ENCODE data around the gene LITAF. TPM values are rescaled to one million over a fixed set of nuclear protein-coding genes. Genes with fewer than 3 reads are reported as not detected.
A peak's percentile ranks its signal among the peaks of the same experiment; 100 is the strongest.

Gene LITAF
- total RNA-seq, 1 experiment from 2014 or later = 73.0 TPM

DNA sequence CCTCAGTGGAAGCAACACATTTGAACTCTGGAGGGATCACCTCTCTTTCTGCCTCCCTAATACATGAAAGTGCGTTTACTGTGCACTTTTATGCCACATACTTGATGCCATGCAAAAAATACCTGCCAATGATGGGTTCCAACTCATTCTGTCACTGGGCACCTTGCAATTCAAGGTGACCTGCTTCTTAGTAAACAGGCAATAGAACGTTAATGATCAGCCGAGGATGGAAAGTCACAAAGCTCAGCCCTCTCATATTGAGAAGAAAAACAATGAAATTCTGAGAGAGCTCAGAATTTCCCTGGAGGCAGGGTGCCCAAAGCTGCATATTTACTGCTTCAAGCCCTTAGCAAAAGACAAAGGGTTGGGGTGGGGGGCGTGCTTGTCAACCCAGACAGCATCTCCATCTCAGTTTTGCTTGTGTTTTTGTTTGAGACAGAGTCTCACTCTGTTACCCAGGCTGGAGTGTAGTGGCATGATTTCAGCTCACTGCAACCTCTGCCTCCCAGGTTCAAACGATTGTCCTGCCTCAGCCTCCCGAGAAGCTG, 23.2 kb downstream of the LITAF start:
- CTCF ChIA-PET = interaction anchor here (0.6 to 1.8 kb wide), 4 partner anchors 31 to 167 kb away, joined by 3 to 7 read pairs (median 4); no protein-coding TSS in a partner anchor
- no peaks in the 10 kb centered on the region for H3K9me3 Mint-ChIP-seq
- H3K27ac Mint-ChIP-seq = peak overlapping the region; percentile 96
- POLR2A ChIA-PET = interaction anchor here (0.5 to 0.6 kb wide), 2 partner anchors 23 to 327 kb away, joined by 3 read pairs; partner anchors contain the start of gene LITAF
- peaks cover 45% of the 10 kb centered on the region for H3K4me1 Mint-ChIP-seq
- no peak overlapping the region for H3K4me3 Mint-ChIP-seq
- DNase-seq (ENCODE audit: low spot score) = no peak
- no peaks in the 10 kb centered on the region for H3K36me3 Mint-ChIP-seq
- TF ChIP-seq, protein P1, sequence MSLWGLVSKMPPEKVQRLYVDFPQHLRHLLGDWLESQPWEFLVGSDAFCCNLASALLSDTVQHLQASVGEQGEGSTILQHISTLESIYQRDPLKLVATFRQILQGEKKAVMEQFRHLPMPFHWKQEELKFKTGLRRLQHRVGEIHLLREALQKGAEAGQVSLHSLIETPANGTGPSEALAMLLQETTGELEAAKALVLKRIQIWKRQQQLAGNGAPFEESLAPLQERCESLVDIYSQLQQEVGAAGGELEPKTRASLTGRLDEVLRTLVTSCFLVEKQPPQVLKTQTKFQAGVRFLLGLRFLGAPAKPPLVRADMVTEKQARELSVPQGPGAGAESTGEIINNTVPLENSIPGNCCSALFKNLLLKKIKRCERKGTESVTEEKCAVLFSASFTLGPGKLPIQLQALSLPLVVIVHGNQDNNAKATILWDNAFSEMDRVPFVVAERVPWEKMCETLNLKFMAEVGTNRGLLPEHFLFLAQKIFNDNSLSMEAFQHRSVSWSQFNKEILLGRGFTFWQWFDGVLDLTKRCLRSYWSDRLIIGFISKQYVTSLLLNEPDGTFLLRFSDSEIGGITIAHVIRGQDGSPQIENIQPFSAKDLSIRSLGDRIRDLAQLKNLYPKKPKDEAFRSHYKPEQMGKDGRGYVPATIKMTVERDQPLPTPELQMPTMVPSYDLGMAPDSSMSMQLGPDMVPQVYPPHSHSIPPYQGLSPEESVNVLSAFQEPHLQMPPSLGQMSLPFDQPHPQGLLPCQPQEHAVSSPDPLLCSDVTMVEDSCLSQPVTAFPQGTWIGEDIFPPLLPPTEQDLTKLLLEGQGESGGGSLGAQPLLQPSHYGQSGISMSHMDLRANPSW (CRISPR knock-in tag; conservative IDR thresholded peaks at IDR 0.05; ENCODE audit: low read depth) = no peak
- H3K27me3 Mint-ChIP-seq (ENCODE audit: low read depth) = no peaks in the 10 kb centered on the region
- ATAC-seq = no peak

DNA sequence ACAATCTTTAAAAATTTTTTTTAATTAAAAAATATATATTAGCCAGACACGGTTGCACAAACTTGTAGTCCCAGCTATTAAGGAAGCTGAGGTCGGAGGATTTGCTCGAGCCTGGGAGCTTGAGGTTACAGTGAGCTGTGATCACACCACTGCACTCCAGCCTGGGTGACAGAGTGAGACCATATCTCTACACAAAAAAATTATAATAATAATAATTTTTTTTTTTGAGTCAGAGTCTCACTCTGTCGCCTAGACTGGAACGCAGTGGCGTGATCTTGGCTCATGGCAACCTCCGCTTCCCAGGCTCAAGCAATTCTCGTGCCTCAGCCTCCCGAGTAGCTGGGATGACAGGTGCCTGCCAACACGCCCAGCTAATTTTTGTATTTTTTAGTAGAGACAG, 23.8 kb downstream of the LITAF start:
- H3K27ac Mint-ChIP-seq = no peak overlapping the region
- no peak overlapping the region for H3K4me3 Mint-ChIP-seq
- no peaks in the 10 kb centered on the region for H3K9me3 Mint-ChIP-seq
- no peak for ATAC-seq
- POLR2A ChIA-PET = interaction anchor here (0.6 kb wide), 1 partner anchor 327 kb away, joined by 3 read pairs; no protein-coding TSS in a partner anchor
- H3K4me1 Mint-ChIP-seq = peaks cover 46% of the 10 kb centered on the region
- no peaks in the 10 kb centered on the region for H3K36me3 Mint-ChIP-seq
- no peaks in the 10 kb centered on the region for H3K27me3 Mint-ChIP-seq (ENCODE audit: low read depth)
- DNase-seq (ENCODE audit: low spot score) = no peak
- CTCF ChIA-PET = interaction anchor here (0.6 to 1.8 kb wide), 5 partner anchors 31 to 167 kb away, joined by 3 to 7 read pairs (median 4); no protein-coding TSS in a partner anchor
- TF ChIP-seq NR3C1 (CRISPR knock-in tag; conservative IDR thresholded peaks at IDR 0.05; ENCODE audit: low read depth) (no peak), RORB (CRISPR knock-in tag; IDR thresholded peaks at IDR 0.05) (no peak), SMAD4 (CRISPR knock-in tag; IDR thresholded peaks at IDR 0.05) (no peak), CREB1 (CRISPR knock-in tag; IDR thresholded peaks at IDR 0.05) (no peak), ATF1 (CRISPR knock-in tag; IDR thresholded peaks at IDR 0.05) (no peak), TEAD4 (CRISPR knock-in tag; IDR thresholded peaks at IDR 0.05) (no peak), SP1 (CRISPR knock-in tag; conservative IDR thresholded peaks at IDR 0.05) (no peak), FOXK1 (CRISPR knock-in tag; IDR thresholded peaks at IDR 0.05) (no peak)
- TF ChIP-seq, protein P2, sequence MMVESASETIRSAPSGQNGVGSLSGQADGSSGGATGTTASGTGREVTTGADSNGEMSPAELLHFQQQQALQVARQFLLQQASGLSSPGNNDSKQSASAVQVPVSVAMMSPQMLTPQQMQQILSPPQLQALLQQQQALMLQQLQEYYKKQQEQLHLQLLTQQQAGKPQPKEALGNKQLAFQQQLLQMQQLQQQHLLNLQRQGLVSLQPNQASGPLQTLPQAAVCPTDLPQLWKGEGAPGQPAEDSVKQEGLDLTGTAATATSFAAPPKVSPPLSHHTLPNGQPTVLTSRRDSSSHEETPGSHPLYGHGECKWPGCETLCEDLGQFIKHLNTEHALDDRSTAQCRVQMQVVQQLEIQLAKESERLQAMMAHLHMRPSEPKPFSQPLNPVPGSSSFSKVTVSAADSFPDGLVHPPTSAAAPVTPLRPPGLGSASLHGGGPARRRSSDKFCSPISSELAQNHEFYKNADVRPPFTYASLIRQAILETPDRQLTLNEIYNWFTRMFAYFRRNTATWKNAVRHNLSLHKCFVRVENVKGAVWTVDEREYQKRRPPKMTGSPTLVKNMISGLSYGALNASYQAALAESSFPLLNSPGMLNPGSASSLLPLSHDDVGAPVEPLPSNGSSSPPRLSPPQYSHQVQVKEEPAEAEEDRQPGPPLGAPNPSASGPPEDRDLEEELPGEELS (CRISPR knock-in tag; IDR thresholded peaks at IDR 0.05) = no peak
- TF ChIP-seq, protein P3, sequence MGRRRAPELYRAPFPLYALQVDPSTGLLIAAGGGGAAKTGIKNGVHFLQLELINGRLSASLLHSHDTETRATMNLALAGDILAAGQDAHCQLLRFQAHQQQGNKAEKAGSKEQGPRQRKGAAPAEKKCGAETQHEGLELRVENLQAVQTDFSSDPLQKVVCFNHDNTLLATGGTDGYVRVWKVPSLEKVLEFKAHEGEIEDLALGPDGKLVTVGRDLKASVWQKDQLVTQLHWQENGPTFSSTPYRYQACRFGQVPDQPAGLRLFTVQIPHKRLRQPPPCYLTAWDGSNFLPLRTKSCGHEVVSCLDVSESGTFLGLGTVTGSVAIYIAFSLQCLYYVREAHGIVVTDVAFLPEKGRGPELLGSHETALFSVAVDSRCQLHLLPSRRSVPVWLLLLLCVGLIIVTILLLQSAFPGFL (CRISPR knock-in tag; IDR thresholded peaks at IDR 0.05; ENCODE audit: borderline replicate concordance) = no peak
- TF ChIP-seq, protein P4, sequence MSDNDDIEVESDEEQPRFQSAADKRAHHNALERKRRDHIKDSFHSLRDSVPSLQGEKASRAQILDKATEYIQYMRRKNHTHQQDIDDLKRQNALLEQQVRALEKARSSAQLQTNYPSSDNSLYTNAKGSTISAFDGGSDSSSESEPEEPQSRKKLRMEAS (CRISPR knock-in tag; IDR thresholded peaks at IDR 0.05) = no peak
- TF ChIP-seq, protein P5, sequence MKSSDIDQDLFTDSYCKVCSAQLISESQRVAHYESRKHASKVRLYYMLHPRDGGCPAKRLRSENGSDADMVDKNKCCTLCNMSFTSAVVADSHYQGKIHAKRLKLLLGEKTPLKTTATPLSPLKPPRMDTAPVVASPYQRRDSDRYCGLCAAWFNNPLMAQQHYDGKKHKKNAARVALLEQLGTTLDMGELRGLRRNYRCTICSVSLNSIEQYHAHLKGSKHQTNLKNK (CRISPR knock-in tag; IDR thresholded peaks at IDR 0.05) = no peak
- TF ChIP-seq, protein P6, sequence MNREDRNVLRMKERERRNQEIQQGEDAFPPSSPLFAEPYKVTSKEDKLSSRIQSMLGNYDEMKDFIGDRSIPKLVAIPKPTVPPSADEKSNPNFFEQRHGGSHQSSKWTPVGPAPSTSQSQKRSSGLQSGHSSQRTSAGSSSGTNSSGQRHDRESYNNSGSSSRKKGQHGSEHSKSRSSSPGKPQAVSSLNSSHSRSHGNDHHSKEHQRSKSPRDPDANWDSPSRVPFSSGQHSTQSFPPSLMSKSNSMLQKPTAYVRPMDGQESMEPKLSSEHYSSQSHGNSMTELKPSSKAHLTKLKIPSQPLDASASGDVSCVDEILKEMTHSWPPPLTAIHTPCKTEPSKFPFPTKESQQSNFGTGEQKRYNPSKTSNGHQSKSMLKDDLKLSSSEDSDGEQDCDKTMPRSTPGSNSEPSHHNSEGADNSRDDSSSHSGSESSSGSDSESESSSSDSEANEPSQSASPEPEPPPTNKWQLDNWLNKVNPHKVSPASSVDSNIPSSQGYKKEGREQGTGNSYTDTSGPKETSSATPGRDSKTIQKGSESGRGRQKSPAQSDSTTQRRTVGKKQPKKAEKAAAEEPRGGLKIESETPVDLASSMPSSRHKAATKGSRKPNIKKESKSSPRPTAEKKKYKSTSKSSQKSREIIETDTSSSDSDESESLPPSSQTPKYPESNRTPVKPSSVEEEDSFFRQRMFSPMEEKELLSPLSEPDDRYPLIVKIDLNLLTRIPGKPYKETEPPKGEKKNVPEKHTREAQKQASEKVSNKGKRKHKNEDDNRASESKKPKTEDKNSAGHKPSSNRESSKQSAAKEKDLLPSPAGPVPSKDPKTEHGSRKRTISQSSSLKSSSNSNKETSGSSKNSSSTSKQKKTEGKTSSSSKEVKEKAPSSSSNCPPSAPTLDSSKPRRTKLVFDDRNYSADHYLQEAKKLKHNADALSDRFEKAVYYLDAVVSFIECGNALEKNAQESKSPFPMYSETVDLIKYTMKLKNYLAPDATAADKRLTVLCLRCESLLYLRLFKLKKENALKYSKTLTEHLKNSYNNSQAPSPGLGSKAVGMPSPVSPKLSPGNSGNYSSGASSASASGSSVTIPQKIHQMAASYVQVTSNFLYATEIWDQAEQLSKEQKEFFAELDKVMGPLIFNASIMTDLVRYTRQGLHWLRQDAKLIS (CRISPR knock-in tag; IDR thresholded peaks at IDR 0.05; ENCODE audit: borderline replicate concordance) = no peak
- TF ChIP-seq, protein P7, sequence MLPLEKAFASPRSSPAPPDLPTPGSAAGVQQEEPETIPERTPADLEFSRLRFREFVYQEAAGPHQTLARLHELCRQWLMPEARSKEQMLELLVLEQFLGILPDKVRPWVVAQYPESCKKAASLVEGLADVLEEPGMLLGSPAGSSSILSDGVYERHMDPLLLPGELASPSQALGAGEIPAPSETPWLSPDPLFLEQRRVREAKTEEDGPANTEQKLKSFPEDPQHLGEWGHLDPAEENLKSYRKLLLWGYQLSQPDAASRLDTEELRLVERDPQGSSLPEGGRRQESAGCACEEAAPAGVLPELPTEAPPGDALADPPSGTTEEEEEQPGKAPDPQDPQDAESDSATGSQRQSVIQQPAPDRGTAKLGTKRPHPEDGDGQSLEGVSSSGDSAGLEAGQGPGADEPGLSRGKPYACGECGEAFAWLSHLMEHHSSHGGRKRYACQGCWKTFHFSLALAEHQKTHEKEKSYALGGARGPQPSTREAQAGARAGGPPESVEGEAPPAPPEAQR (CRISPR knock-in tag; IDR thresholded peaks at IDR 0.05) = no peak
- TF ChIP-seq, protein P8, sequence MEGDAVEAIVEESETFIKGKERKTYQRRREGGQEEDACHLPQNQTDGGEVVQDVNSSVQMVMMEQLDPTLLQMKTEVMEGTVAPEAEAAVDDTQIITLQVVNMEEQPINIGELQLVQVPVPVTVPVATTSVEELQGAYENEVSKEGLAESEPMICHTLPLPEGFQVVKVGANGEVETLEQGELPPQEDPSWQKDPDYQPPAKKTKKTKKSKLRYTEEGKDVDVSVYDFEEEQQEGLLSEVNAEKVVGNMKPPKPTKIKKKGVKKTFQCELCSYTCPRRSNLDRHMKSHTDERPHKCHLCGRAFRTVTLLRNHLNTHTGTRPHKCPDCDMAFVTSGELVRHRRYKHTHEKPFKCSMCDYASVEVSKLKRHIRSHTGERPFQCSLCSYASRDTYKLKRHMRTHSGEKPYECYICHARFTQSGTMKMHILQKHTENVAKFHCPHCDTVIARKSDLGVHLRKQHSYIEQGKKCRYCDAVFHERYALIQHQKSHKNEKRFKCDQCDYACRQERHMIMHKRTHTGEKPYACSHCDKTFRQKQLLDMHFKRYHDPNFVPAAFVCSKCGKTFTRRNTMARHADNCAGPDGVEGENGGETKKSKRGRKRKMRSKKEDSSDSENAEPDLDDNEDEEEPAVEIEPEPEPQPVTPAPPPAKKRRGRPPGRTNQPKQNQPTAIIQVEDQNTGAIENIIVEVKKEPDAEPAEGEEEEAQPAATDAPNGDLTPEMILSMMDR (IDR thresholded peaks at IDR 0.05) = no peak
- TF ChIP-seq, protein P9, sequence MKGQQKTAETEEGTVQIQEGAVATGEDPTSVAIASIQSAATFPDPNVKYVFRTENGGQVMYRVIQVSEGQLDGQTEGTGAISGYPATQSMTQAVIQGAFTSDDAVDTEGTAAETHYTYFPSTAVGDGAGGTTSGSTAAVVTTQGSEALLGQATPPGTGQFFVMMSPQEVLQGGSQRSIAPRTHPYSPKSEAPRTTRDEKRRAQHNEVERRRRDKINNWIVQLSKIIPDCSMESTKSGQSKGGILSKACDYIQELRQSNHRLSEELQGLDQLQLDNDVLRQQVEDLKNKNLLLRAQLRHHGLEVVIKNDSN (CRISPR knock-in tag; IDR thresholded peaks at IDR 0.05) = no peak
- TF ChIP-seq, protein P10, sequence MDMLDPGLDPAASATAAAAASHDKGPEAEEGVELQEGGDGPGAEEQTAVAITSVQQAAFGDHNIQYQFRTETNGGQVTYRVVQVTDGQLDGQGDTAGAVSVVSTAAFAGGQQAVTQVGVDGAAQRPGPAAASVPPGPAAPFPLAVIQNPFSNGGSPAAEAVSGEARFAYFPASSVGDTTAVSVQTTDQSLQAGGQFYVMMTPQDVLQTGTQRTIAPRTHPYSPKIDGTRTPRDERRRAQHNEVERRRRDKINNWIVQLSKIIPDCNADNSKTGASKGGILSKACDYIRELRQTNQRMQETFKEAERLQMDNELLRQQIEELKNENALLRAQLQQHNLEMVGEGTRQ (CRISPR knock-in tag; IDR thresholded peaks at IDR 0.05) = no peak
